Right lobe of liver (tissue), 4 donors: ENCODE data around the gene SORBS2.

ENCODE experiments used
- POLR2A ChIP-seq: fragments of 450-650 bp; IDR thresholded peaks from one replicate; pipeline ENCODE4 v1.6.1; 2017; ENCODE audit warnings: antibody characterized with exemption, mild to moderate bottlenecking
- TF ChIP-seq, protein P1 (sequence below), 4 donors: fragments of 200-600 bp in 3 of 4; fragments of 450-650 bp in 1 of 4; IDR thresholded peaks; one replicate each; pipeline versions ENCODE4 v1.5.1 to v1.8.0; 2016 to 2022; ENCODE audit warnings: antibody characterized with exemption in 4 of 4, mild to moderate bottlenecking in 2 of 4
- donor health status: DM: no; HTN: no; CAD: no.
- donor health status: DM: no; HTN: no; CAD: no.
- donor health status: DM: no; HTN: yes; CAD: no.

DNA sequence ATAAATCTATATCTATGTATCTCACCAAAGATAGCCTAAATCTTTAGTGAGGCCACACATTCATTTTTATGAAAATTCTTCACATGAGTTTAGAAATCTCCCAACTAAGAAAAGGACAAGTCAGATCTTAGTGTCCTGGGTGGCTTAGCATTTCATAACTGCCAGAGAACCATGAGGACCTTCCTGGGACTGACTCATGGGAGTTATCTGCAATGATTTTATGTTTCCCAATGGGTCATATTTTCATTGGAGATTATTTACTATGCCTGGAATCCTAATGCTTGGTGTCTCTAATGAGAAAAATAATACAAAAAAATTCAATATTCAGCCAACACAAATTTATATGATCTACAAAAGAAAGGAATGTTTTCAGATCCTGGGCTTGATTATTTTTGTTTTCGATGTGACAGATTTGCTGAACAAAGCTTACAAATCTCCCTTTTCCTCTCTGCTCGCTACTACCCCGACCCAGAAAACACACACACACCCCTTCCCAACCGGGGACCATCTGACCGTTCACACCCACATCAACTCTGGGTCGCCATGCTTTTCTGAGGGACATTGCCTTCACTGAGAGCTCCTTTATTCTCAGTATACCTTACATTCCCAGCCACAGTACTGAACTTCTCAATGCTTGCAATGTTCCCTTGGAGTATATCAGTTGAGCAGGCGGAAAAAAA, 40.1 kb downstream of the SORBS2 start:
- no peak for TF ChIP-seq POLR2A
- TF ChIP-seq, protein P1, sequence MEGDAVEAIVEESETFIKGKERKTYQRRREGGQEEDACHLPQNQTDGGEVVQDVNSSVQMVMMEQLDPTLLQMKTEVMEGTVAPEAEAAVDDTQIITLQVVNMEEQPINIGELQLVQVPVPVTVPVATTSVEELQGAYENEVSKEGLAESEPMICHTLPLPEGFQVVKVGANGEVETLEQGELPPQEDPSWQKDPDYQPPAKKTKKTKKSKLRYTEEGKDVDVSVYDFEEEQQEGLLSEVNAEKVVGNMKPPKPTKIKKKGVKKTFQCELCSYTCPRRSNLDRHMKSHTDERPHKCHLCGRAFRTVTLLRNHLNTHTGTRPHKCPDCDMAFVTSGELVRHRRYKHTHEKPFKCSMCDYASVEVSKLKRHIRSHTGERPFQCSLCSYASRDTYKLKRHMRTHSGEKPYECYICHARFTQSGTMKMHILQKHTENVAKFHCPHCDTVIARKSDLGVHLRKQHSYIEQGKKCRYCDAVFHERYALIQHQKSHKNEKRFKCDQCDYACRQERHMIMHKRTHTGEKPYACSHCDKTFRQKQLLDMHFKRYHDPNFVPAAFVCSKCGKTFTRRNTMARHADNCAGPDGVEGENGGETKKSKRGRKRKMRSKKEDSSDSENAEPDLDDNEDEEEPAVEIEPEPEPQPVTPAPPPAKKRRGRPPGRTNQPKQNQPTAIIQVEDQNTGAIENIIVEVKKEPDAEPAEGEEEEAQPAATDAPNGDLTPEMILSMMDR (IDR thresholded peaks at IDR 0.05), result no peak
